HG03097 (cell line): ENCODE data around the gene NUDT2.
"Not testable (repeated sequence)": the region's sequence is repeated elsewhere in the genome, so short reads cannot be mapped to it uniquely, and the experiment has no call there.

Source experiments
- ATAC-seq: cut with Tn5 transposase; IDR thresholded peaks from one replicate; pipeline ENCODE4 v1.9.1; 2021; ENCODE audit not compliant: unreplicated experiment, low FRiP score

NUDT2 gene

GRCh38 chr9:34334916-34335315 lies 5.5 kb downstream of the NUDT2 start:
- ATAC-seq: no peak

DNA sequence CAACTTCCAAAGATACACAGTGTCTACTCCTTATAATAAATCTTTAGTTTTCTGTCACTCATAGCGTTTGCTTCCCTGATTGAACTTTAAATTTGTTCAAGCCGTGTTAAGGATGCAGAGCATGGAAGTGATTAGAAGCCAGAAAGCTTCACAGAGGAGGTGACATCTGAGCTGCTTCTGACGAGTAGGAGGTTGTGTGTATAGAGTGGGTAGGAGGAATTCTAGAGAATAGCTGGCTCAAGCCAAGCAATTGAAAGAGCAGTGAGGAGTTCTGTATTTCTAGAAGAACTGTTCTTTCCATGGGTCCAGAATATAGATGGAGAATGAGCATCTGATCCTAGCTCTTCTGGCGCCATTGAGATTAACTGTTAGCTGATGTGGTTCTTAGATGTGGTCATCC lies 6.0 kb downstream of the NUDT2 start:
- ATAC-seq: no peak

- ATAC-seq: no peak
These were observed 8.0 kb downstream of the NUDT2 start for GRCh38 chr9:34337403-34337802.

DNA sequence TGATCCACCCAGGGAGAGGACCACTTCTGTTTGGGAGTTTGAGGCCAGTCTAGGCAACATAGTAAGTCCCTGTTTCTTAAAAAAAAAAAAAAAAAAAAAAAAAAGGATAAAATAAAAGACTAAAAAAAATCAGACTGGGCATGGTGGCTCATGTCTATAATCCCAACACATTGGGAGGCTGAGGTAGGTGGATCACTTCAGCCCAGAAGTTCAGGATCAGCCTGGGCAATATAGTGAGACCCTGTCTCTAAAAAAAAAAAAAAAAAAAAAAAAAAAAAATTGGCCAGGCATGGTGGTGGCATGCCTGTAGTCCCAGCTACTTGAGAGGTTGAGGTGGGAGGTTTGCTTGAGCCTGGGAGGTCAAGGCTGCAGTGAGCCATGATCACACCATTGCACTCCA lies 8.7 kb downstream of the NUDT2 start:
- not testable (repeated sequence) for ATAC-seq

DNA sequence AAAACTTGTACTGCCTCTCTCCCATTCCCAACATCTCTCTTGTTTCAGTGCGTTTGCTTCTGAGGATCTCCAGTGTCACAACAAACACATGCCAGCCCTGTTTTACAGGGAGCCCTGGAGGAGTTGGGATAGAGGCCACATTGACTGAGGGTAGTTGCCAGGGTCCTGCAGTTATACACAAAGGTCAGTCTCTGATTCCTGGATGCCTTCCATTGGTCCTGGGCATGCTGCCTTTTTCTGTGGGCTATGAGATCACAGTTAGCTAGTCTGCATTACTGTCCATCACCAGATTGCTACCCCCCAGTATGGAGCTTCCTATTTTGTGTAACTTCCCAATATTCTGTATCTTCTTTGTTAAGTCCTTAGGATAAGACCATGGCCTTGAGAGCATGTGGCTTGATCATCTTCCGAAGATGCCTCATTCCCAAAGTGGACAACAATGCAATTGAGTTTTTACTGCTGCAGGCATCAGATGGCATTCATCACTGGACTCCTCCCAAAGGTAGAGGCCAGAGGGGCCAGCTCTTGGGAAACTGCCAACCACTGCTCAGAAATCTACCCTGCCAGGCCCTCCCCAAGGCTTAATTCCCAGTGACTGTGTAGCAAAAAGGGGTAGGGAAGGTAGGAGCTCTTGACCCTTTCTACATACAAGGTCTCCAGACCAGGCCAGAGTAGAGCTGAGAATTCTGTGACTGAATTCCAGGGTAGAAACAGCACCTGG lies 9.5 kb downstream of the NUDT2 start:
- ATAC-seq: no peak

- ATAC-seq: no peak
These were observed 12.4 kb downstream of the NUDT2 start for GRCh38 chr9:34341659-34342295.

DNA sequence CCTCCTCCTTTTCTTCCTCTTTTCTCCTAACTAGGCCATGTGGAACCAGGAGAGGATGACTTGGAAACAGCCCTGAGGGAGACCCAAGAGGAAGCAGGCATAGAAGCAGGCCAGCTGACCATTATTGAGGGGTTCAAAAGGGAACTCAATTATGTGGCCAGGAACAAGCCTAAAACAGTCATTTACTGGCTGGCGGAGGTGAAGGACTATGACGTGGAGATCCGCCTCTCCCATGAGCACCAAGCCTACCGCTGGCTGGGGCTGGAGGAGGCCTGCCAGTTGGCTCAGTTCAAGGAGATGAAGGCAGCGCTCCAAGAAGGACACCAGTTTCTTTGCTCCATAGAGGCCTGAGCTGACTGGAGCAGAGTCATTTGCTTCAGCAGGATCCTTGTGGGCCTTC lies 13.7 kb downstream of the NUDT2 start:
- no peak for ATAC-seq

GRCh38 chr9:34343605-34344004 lies 14.2 kb downstream of the NUDT2 start:
- no peak for ATAC-seq

GRCh38 chr9:34346873-34347799 lies 17.8 kb downstream of the NUDT2 start:
- ATAC-seq: no peak

DNA sequence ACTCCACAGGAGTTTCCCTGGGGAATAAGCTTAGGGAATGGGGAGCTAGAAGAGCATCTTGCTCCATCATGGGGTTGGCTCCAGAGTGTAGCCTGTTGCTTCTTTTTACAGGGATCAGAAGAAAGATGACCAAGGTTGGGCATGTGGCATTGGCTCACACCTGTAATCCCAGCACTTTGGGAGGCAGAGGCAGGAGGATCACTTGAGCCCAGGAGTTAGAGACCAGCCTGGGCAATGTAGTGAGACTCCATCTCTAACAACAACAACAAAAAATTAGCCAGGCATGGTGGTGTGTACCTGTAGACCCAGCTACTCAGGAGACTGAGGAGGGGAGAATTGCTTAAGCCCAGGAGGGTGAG lies 18.4 kb downstream of the NUDT2 start:
- ATAC-seq: no peak

DNA sequence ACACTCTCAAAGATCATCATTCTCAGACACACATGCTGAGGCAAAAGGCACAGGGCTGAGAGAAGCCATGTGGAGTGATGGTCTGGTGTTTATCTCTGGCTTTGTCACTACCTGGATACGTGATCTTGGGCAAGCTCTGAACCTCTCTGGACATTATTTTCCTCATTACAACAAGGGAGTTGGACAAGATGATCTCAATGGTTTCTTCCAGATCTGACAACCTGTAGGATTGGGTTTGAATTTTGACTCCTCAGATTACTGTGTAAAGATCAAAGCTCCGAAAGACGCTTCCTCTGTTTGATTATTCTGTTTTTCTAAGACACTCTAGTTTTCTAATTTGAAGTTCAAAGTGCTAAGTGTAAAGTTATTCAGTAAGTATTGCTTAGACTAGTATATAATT lies 20.0 kb downstream of the NUDT2 start:
- ATAC-seq: no peak

DNA sequence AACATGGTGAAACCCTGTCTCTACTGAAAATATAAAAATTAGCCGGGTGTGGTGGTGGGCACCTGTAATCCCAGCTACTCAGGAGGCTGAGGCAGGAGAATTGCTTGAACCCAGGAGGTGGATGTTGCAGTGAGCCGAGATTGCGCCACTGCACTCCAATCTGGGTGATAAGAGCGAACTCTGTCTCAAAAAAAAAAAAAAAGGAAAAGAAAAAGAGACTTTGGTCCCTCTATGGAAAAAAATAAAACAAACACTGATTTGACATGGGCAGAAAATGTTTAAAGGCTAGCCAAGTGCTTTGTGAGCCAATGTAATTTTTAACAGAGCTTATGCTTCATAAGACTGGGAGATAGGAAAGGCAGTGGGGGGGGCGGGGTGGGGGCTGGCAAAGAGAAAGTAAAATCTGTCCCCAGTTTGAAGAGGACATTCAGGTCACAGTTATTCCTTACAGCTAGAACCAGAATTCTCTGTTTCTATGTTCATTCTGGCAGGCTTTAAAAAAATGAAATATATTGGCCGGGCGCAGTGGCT lies 22.8 kb downstream of the NUDT2 start:
- not testable (repeated sequence) for ATAC-seq

GRCh38 chr9:34352957-34353356 lies 23.6 kb downstream of the NUDT2 start:
- not testable (repeated sequence) for ATAC-seq

DNA sequence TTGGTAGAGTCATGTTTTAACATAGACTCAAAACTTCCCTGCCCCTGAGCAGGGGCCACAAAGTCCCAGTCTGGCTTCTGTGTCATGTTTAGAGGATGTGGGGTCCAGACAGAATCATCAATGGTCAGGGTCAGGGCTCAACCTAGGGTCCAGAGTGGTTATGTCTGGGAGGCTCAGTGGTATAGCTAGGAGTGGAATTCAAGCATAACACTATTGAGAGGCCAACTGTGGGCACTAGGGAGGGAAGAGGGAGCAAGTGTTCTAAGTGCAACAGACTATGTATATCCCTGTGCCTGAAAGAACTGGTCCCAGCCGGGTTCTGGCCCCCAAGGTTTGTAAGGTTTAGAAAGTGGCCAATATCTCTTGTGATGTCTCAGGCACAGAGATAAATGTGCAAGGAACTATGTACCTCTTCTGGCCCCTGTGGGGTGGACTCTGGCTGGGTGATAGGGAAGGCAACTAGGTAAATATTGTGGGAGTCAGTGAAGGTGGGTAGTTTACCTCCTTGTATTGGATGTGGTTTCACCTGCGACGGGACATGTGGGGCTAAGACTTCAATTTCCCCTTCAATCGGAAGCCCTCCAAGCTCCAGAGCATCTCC lies 33.3 kb downstream of the NUDT2 start:
- ATAC-seq: no peak

DNA sequence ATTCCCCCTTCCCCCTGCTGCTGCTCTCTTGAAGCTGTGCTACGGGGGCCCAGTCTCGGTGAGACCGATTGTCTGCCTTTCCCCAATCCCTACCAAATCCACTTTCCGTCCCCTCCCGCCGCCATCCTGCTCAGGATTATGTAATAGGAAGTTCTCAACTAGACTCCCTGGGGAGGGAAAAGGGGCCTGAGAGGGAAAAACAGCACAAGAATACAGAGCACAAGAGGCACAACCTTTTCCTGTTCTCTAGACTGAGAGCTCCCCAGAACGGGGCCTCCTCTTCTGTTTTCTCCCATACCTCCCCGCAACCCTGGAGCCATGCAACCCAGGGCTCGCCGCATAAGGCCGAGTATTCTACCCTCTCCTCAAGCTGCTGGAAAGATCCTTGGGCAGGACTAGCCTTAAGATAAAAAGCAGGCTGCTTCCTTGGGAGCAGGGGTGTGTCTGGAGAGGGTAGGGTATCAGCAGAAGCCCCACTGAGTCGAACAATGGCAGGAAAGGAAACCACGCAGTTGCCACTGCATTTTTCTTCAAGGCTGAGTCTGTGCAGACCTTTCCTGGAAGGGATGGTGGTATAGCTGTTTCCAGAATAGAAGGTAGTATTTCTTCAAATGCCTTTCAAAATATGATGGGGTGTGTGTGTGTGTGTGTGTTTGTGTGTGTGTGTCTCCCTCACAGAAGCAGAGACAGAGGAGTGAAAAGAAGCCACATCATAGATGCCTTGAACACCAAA lies 34.4 kb downstream of the NUDT2 start:
- no peak for ATAC-seq

GRCh38 chr9:34365282-34365681 lies 35.9 kb downstream of the NUDT2 start:
- ATAC-seq: no peak

DNA sequence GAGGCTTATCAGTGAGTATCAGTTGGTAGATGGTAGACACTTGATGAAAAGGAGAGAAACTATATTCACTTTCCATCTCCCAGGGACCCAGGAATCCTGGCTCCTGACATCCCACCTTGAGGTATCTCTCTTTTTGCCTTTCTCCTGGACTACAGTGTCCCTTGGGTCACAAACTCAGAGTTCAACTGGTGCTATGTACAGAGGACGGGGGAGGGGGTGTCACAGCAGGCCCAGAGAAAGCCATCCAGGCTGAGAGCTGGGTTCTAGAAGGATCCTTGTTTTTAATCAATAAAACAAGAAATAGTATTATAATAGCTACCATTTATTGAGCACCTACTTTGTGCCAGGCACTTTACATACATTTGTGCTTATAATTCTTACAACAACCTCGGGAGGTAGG lies 37.0 kb downstream of the NUDT2 start:
- no peak for ATAC-seq

DNA sequence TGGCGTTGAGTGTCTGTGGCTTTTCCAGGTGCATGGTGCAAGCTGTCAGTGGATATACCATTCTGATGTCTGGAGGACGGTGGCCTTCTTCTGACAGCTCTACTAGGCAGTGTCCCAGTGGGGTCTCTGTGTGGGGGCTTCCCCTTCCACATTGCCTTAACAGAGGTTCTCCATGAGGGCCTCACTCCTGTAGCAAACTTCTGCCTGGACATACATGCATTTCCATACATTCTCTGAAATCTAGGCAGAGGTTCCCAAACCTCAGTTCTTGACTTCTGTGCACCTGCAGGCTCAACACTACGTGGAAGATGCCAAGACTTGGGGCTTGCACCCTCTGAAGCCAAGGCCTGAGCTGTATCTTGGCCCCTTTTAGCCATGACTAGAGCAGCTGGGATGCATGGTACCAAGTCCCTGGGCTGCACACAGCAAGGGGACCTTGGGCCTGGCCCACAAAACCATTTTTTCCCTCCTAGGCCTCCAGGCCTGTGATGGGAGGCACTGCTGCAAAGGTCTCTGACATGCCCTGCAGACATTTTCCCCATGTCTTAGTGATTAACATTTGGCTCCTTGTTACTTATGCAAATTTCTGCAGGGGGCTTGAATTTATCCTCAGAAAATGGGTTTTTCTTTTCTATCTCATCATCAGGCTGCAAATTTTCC lies 38.5 kb downstream of the NUDT2 start:
- ATAC-seq: not testable (repeated sequence)

GRCh38 chr9:34368796-34369195 lies 39.4 kb downstream of the NUDT2 start:
- not testable (repeated sequence) for ATAC-seq

- ATAC-seq: no peak
These were observed 40.3 kb downstream of the NUDT2 start for GRCh38 chr9:34369636-34370035.
